ENCODE measurements around the gene HPS3. TPM values are rescaled to one million over a fixed set of nuclear protein-coding genes. Genes with fewer than 3 reads are reported as not detected.

Gene HPS3
- 16.9 and 30.5 TPM in 2 replicates for total RNA-seq

GRCh38 chr3:149129326-149130205, at the start of gene HPS3:
HPS3 (plus strand) TSS chr3:149129638; CDS start chr3:149129724, 86 bp downstream.

GRCh38 chr3:149086232-149086988, 43.0 kb upstream of the HPS3 start, which contains the start of gene HLTF:
HLTF (minus strand) TSS chr3:149086533; CDS start chr3:149086336, 197 bp downstream.

GRCh38 chr3:149221783-149222517, 92.5 kb downstream of the HPS3 start, which contains the start of gene CP:
CP (minus strand) TSS chr3:149221829; CDS start chr3:149221792, 37 bp downstream.

Other genes with a start within 250 kb of the HPS3 start
- gene GYG1, start 138.1 kb upstream of the HPS3 start, total RNA-seq = 45.6 and 47.7 TPM in 2 replicates
- 38.0 and 40.4 TPM in 2 replicates for gene HLTF, start 43.1 kb upstream of the HPS3 start, total RNA-seq
- gene CP, start 92.2 kb downstream of the HPS3 start, total RNA-seq = not detected in 2 replicates
- gene TM4SF18, start 204.0 kb downstream of the HPS3 start, total RNA-seq = 48.7 and 164 TPM in 2 replicates
- gene TM4SF1, start 248.0 kb downstream of the HPS3 start, total RNA-seq = 1,177 and 1,280 TPM in 2 replicates